Measurements from ENCODE around the gene G6PC1. TPM values are rescaled to one million over a fixed set of nuclear protein-coding genes. Genes with fewer than 3 reads are reported as not detected.
"Not testable (repeated sequence)": the region's sequence is repeated elsewhere in the genome, so short reads cannot be mapped to it uniquely, and the experiment has no call there.

Gene G6PC1
- total RNA-seq, 1 experiment from 2014 or later: 0.10 TPM

DNA sequence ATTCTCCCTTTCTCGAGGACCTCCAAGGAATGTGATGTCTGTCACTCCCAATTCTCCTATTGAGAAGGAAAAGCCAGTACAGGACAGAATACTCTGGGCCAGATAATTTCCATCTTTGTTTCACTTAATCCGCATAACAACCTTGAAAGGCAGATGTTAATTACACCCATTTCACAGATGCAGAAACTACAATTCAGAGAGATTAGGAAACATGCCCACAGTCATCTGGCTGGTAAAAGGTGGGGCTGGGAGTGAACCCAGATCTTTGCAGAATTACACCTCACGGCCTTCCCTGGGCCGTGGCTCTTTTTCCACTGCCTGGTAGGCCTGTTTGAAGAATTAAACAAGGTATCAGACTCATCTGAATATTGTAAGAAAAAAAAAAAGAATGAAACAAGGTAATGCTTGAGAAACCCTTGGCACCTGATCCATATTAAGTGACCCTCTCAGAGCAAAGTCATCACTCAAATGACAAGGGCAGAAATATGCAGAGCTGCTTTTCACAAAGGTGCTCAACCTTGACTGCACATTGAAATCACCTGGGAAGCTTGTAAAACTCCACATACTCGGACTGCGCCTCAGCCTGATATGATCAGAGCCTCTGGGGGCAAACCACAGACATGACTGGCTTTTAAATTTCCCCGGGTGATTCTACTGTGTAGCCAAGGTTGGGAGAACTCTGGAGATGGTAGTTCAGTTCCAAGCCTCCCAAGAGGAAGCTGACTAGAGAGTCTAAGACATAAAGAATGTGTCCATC, 16.6 kb upstream of the G6PC1 start:
- TF ChIP-seq POLR2A (IDR thresholded peaks at IDR 0.05; ENCODE audit: borderline replicate concordance, extremely low read depth, insufficient read depth, insufficient read length): no peak
- TF ChIP-seq, protein P1, sequence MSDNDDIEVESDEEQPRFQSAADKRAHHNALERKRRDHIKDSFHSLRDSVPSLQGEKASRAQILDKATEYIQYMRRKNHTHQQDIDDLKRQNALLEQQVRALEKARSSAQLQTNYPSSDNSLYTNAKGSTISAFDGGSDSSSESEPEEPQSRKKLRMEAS (IDR thresholded peaks at IDR 0.05): no peak
- TF ChIP-seq EZH2phosphoT487 (IDR thresholded peaks at IDR 0.05; ENCODE audit: borderline replicate concordance): no peak
- TF ChIP-seq POLR2AphosphoS5 (IDR thresholded peaks at IDR 0.05; ENCODE audit: low read depth, low read length): no peak
- TF ChIP-seq SP1 (IDR thresholded peaks at IDR 0.05; ENCODE audit: low read depth): no peak
- TF ChIP-seq, protein P2, sequence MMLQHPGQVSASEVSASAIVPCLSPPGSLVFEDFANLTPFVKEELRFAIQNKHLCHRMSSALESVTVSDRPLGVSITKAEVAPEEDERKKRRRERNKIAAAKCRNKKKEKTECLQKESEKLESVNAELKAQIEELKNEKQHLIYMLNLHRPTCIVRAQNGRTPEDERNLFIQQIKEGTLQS (IDR thresholded peaks at IDR 0.05): no peak
- no peak for TF ChIP-seq FOSL1 (IDR thresholded peaks at IDR 0.05; ENCODE audit: low read depth)
- no peak for TF ChIP-seq JUND (IDR thresholded peaks at IDR 0.05)
- TF ChIP-seq, protein P3, sequence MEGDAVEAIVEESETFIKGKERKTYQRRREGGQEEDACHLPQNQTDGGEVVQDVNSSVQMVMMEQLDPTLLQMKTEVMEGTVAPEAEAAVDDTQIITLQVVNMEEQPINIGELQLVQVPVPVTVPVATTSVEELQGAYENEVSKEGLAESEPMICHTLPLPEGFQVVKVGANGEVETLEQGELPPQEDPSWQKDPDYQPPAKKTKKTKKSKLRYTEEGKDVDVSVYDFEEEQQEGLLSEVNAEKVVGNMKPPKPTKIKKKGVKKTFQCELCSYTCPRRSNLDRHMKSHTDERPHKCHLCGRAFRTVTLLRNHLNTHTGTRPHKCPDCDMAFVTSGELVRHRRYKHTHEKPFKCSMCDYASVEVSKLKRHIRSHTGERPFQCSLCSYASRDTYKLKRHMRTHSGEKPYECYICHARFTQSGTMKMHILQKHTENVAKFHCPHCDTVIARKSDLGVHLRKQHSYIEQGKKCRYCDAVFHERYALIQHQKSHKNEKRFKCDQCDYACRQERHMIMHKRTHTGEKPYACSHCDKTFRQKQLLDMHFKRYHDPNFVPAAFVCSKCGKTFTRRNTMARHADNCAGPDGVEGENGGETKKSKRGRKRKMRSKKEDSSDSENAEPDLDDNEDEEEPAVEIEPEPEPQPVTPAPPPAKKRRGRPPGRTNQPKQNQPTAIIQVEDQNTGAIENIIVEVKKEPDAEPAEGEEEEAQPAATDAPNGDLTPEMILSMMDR (IDR thresholded peaks at IDR 0.05 in 2 of 3, conservative IDR thresholded peaks at IDR 0.05 in 1 of 3; ENCODE audit: borderline replicate concordance in 1 of 3, insufficient read depth in 1 of 3, low read depth in 2 of 3, low read length in 2 of 3): no peak
- no peak for TF ChIP-seq ZNF274 (IDR thresholded peaks at IDR 0.05; ENCODE audit: low read depth, low read length)
- no peak for TF ChIP-seq EZH2 (IDR thresholded peaks at IDR 0.05)
- no peak for TF ChIP-seq ZFX (IDR thresholded peaks at IDR 0.05)
- no peak for TF ChIP-seq ELF1 (IDR thresholded peaks at IDR 0.05; ENCODE audit: borderline replicate concordance, low read depth)
- TF ChIP-seq, protein P4, sequence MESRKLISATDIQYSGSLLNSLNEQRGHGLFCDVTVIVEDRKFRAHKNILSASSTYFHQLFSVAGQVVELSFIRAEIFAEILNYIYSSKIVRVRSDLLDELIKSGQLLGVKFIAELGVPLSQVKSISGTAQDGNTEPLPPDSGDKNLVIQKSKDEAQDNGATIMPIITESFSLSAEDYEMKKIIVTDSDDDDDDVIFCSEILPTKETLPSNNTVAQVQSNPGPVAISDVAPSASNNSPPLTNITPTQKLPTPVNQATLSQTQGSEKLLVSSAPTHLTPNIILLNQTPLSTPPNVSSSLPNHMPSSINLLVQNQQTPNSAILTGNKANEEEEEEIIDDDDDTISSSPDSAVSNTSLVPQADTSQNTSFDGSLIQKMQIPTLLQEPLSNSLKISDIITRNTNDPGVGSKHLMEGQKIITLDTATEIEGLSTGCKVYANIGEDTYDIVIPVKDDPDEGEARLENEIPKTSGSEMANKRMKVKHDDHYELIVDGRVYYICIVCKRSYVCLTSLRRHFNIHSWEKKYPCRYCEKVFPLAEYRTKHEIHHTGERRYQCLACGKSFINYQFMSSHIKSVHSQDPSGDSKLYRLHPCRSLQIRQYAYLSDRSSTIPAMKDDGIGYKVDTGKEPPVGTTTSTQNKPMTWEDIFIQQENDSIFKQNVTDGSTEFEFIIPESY (IDR thresholded peaks at IDR 0.05; ENCODE audit: extremely low read depth, insufficient replicate concordance, low read length): no peak
- TF ChIP-seq YY1 (IDR thresholded peaks at IDR 0.05; ENCODE audit: extremely low read depth, insufficient replicate concordance, low read depth, low read length): no peak

DNA sequence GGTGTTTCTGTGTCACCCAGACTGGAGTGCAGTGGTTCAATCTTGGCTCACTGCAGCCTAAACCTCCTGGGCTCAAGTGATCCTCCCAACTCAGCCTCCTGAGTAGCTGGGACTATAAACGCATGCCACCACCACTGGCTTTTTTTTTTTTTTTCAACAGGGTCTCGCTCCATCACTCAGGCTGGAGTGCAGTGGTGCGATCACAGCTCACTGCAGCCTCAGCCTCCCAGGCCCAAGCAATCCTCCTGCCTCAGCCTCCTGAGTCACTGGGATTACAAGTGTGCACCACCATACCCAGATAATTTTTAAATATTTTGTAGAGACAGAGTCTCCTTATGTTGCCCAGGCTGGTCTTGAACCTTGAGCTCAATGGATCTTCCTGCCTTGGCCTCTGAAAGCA, 14.8 kb upstream of the G6PC1 start:
- H3K4me2 ChIP-seq (ENCODE audit: low read length); intact Hi-C loops (cut with micrococcal nuclease); H3K9me2 ChIP-seq (ENCODE audit: insufficient read depth): not testable (repeated sequence)

More for the DNA sequence above, 16.6 kb upstream of the G6PC1 start:
- no peak overlapping the region for H3K4me2 ChIP-seq (ENCODE audit: low read length)
- H4K20me1 ChIP-seq (ENCODE audit: insufficient read depth): no peaks in the 10 kb centered on the region
- ChIA-PET CTCF (no interaction called here), RAD21 (ENCODE audit: low non-redundant PET in 1 of 2, low total read pairs in 2 of 2, uncharacterized antibody in 2 of 2, unreplicated experiment in 2 of 2) (no interaction called here), POLR2A (no interaction called here)
- H3K4me3 ChIP-seq (replicated peaks in 1 of 2; ENCODE audit: low read depth in 1 of 2, low read length in 2 of 2): no peak overlapping the region
- BruUV-seq (replicated peaks): no TSS peak
- no peaks in the 10 kb centered on the region for H3K9me2 ChIP-seq (ENCODE audit: insufficient read depth)
- no peak overlapping the region for H3K9ac ChIP-seq (ENCODE audit: low read length)
- intact Hi-C loops (cut with micrococcal nuclease): no loop called here
- H3K27me3 ChIP-seq (ENCODE audit: insufficient read depth, low read length): no peaks in the 10 kb centered on the region
- no peak overlapping the region for H2AFZ ChIP-seq (ENCODE audit: low read depth, low read length, poor library complexity, severe bottlenecking)
- H3K9me3 ChIP-seq (ENCODE audit: control insufficient read depth in 1 of 2, insufficient read depth in 1 of 2, low read depth in 1 of 2, low read length in 2 of 2): no peaks in the 10 kb centered on the region
- ATAC-seq (no peak), DNase-seq (ENCODE audit: low read depth, low spot score) (no peak)
- H3K4me1 ChIP-seq (ENCODE audit: control insufficient read depth in 1 of 2, insufficient read depth in 2 of 2, low read length in 2 of 2): no peaks in the 10 kb centered on the region
- H3K79me2 ChIP-seq (ENCODE audit: insufficient read depth, low read length): no peaks in the 10 kb centered on the region
- no peak overlapping the region for H3K27ac ChIP-seq (ENCODE audit: low read depth, low read length)
- H3K36me3 ChIP-seq (ENCODE audit: control insufficient read depth in 1 of 2, insufficient read depth in 2 of 2, low read length in 2 of 2): no peaks in the 10 kb centered on the region

More for the DNA sequence above, 14.8 kb upstream of the G6PC1 start:
- POLR2A ChIA-PET; H3K9me3 ChIP-seq (ENCODE audit: control insufficient read depth in 1 of 2, insufficient read depth in 1 of 2, low read depth in 1 of 2, low read length in 2 of 2); CTCF ChIA-PET; RAD21 ChIA-PET (ENCODE audit: low non-redundant PET in 1 of 2, low total read pairs in 2 of 2, uncharacterized antibody in 2 of 2, unreplicated experiment in 2 of 2); H3K36me3 ChIP-seq (ENCODE audit: control insufficient read depth in 1 of 2, insufficient read depth in 2 of 2, low read length in 2 of 2); BruUV-seq (replicated peaks); H3K9ac ChIP-seq (ENCODE audit: low read length); H3K27ac ChIP-seq (ENCODE audit: low read depth, low read length); ATAC-seq; H4K20me1 ChIP-seq (ENCODE audit: insufficient read depth); DNase-seq (ENCODE audit: low read depth, low spot score); H3K4me1 ChIP-seq (ENCODE audit: control insufficient read depth in 1 of 2, insufficient read depth in 2 of 2, low read length in 2 of 2); H3K4me3 ChIP-seq (replicated peaks in 1 of 2; ENCODE audit: low read depth in 1 of 2, low read length in 2 of 2); H3K79me2 ChIP-seq (ENCODE audit: insufficient read depth, low read length); H2AFZ ChIP-seq (ENCODE audit: low read depth, low read length, poor library complexity, severe bottlenecking); H3K27me3 ChIP-seq (ENCODE audit: insufficient read depth, low read length): not testable (repeated sequence)
